HG03354 (cell line): ENCODE measurements around the gene SLC35E1.
"Not testable (repeated sequence)": the region's sequence is repeated elsewhere in the genome, so short reads cannot be mapped to it uniquely, and the experiment has no call there.

Source experiments
- ATAC-seq: cut with Tn5 transposase; IDR thresholded peaks from one replicate; pipeline ENCODE4 v1.9.1; 2021; ENCODE audit warnings: mild to moderate bottlenecking; ENCODE audit not compliant: unreplicated experiment, poor library complexity, severe bottlenecking

Gene SLC35E1

DNA sequence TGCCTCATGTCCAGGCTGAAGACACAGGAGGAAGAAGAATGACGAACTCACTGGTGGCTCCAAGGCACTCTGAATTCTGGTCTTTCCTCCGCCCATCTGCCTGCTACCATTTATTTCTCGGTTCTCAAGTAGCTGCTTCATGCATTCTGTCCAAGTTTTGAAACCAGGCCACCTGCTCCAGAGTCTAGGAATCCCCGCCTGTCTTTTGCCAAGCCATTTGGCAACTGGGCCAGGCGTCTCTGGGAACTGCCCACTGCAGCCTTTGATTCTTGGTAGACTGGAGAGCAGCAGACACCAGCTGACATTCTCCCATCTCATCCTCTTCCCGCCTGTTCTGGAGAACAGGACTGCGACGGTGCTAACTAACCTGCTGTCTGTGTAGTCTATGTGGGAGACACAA, 10.8 kb downstream of the SLC35E1 start:
- ATAC-seq, result no peak

DNA sequence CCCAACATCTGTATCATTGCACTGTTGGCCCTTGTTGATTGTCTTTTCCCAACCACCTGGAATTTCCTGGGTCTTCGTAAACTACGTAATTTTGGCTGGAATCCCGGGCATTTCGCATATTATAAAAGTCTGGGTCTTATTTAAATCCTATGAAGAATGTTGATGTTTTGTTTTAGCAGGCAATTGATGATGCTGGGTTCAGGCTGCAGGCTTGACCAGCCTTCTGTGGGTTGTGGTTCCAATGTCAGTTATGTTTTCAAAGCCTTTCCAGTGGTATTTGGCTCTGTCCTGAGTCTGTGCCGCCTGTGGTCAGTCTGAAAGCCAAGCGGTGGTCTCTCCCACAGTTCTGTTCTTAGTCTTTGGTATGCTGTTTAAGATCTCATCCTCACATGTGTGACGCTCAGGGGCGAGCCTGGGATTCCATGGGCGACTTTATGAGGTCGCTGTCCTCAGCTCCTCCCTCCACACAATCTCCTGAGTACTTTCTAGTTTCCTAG, 12.4 kb downstream of the SLC35E1 start:
- no peak for ATAC-seq

DNA sequence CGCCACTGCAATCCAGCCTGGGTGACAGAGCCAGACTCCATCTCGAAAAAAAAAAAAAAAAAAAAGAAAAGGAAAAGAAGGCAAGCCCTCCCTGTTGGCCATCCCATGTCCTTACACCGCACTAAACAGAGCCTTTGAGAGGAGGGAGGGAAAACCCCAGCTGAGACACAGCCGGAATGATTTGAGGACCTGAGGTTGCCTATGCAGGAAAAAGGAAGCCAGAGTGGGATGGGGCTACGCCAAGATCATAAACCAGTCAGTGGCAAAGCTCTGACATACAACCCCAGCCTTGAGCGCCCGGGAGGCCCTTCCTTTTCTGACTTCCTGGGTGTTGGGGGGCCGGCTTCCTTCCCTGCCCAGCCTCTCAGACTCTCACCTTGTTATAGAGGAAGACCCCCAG, 17.4 kb downstream of the SLC35E1 start:
- no peak for ATAC-seq

DNA sequence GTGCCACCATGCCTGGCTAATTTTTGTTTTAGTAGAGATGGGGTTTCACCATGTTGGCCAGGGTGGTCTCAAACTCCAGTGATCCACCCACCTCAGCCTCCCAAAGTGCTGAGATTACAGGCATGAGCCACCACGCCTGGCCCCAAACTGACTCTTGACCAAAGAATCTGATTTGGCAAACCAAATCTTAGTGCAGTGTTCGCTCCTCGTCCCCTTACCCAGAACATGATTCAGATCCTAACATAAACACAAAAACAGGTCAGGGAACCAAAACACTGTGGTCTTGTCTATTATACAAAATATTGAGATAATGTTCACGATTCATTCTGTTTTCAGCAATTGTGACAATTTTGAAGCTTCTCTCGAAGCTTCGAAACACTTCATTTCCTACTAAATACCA, 20.3 kb downstream of the SLC35E1 start:
- ATAC-seq, result not testable (repeated sequence)

GRCh38 chr19:16548956-16549355, 23.3 kb downstream of the SLC35E1 start:
- no peak for ATAC-seq

- ATAC-seq, result no peak
These were observed 27.6 kb downstream of the SLC35E1 start for GRCh38 chr19:16544473-16545231.

DNA sequence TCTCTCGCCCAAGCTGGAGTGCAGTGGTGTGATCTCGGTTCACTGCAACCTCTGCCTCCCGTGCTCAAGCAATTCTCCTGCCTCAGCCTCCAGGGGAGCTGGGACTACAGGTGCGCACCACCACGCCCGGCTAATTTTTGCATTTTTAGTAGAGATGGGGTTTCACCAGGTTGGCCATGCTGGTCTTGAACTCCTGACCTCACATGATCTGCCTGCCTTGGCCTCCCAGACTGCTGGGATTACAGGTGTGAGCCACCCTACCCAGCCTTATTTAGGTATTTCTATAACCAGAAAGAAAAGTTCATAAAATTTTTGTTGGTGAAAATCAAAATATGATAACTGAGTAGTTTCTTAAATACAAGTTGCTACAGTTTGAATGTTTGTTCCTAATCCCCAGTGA, 28.5 kb downstream of the SLC35E1 start:
- ATAC-seq, result not testable (repeated sequence)

- no peak for ATAC-seq
These were observed 29.2 kb downstream of the SLC35E1 start for GRCh38 chr19:16542910-16543472.

DNA sequence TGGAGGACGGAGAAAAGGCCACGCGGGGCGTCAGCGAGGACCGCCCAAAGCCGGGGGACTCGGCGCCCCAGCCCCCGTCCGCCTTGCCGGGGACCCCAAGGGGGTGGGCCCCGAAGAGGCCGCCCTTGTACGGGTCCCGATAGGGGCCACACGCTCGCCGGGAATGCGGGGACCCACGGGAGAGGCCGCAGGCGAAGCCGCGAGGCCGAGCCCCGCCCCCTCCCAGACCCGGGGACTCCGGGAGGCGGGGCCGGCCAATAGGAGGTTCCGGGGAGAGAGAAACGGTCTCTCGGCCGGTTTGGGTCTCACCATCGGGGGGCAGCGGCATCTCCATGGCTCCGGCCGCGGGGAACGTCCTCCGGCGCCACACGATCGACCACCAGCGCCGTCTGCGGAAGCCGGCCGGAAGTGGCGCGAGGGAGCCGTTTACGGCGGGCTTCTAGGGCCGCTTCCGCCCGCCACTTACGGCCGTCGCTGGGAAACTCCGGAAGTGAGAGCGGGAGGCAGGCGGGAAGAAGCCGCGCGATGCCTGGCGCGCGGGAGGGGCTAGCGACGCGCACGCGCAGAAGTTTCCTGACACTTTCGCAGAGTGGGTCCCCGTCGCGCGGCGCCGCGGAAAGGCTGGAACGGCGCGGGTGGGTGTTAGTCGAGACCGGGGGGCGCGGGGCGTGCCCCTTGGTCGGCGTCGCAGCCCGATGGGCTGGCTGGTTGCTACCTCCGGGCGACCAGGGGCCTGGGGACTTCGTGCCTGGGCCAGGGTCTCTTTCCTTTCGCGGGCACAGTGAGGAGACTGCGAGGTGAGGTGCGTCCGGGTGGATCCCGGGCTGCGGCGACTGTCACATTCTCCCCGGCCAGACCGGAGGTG, 29.9 kb downstream of the SLC35E1 start, which contains the start of gene CHERP:
TSS of gene CHERP (minus strand) at position 393 of the 865 bp plus-strand sequence. CDS start at position 334, 59 bp downstream.
- peak; percentile 81 for ATAC-seq

GRCh38 chr19:16541526-16542044, 30.6 kb downstream of the SLC35E1 start:
- no peak for ATAC-seq

DNA sequence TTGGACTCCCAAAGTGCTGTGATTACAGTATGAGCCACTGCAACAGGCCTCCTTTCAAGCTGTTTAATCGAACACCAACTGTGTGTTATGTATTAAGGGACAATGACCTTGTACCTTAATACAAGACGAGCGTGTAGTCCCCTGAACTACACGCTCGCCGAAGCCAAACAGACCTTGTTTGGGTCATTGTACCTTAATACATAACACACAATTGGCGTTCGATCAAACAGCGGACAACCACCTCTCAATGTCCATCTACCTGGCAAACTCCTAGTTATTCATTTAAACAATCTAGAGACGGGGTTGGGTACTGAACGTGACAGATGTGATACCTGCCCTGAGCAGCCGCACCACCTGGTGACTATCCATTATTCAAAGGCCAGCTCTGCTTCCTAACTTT, 31.3 kb downstream of the SLC35E1 start:
- ATAC-seq, result no peak

GRCh38 chr19:16537111-16537510, 35.1 kb downstream of the SLC35E1 start:
- ATAC-seq, result no peak

- no peak for ATAC-seq
These were observed 36.1 kb downstream of the SLC35E1 start for GRCh38 chr19:16536130-16536529.

GRCh38 chr19:16535381-16535780, 36.8 kb downstream of the SLC35E1 start:
- no peak for ATAC-seq

GRCh38 chr19:16532440-16533234, 39.6 kb downstream of the SLC35E1 start:
- ATAC-seq, result no peak

GRCh38 chr19:16531380-16531669, 40.9 kb downstream of the SLC35E1 start:
- ATAC-seq, result no peak

- ATAC-seq, result no peak
These were observed 41.5 kb downstream of the SLC35E1 start for GRCh38 chr19:16530540-16531379.

DNA sequence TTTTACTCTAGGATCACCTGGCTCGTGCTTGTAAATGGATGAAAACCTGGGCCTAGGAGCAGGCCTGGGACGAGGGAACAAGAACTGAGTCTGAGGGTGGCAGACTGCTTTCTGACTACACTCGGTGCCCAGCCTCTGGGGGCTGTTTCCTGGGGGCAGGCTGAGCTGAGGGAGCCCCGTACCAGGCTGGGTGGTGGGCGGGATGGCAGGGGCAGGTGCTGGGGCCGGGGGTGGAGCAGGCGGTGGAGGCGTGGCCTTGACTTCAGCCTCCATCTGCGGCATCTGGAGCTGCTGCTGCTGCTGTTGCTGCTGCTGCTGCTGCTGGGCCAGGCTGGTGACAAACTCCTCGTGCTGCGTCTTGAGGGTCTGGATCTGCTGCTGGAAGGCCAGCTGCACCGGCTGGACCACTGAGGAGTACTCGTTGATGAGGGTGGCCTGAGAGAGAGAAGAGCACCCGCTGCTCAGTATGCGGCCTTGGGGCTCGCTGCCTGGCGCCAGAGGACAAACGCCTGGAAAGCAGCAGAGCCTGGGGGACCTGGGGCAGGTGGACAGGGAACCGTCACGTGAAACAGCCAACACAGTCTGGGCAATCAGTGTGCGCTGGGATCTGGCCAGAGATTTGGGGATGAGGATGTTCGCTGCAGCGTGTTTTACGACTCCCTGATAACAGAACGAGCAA, 42.6 kb downstream of the SLC35E1 start:
- ATAC-seq, result no peak
